Measurements from ENCODE around the gene PPP1R36.

PPP1R36 gene

GRCh38 chr14:64504310-64504896, 45.4 kb upstream of the PPP1R36 start, which contains the start of gene ZBTB1:
Gene ZBTB1 (plus strand): TSS chr14:64504770. CDS start chr14:64521505, 16,735 bp downstream.
- TF ChIP-seq CTCF (IDR thresholded peaks at IDR 0.05; ENCODE audit: low read depth, low read length): no peak
- DNase-seq (ENCODE audit: low read depth in 2 of 2): peak; percentile 86 to 93
- peak within 1 kb of the TSS; percentile 71 to 88 for H3K4me3 ChIP-seq (replicated peaks in 1 of 2; ENCODE audit: low read depth in 2 of 2, low read length in 2 of 2)

GRCh38 chr14:64504897-64505794, 44.6 kb upstream of the PPP1R36 start:
- TF ChIP-seq CTCF (IDR thresholded peaks at IDR 0.05; ENCODE audit: low read depth, low read length): no peak
- DNase-seq (ENCODE audit: low read depth in 2 of 2): peak; percentile 85 to 89
- peak overlapping the region; percentile 71 to 88 for H3K4me3 ChIP-seq (replicated peaks in 1 of 2; ENCODE audit: low read depth in 2 of 2, low read length in 2 of 2)

- peak overlapping the region; percentile 16 to 88 for H3K4me3 ChIP-seq (replicated peaks in 1 of 2; ENCODE audit: low read depth in 2 of 2, low read length in 2 of 2)
- no peak for DNase-seq (ENCODE audit: low read depth in 2 of 2)
- no peak for TF ChIP-seq CTCF (IDR thresholded peaks at IDR 0.05; ENCODE audit: low read depth, low read length)
These were observed 43.0 kb upstream of the PPP1R36 start for GRCh38 chr14:64506721-64507120.

- H3K4me3 ChIP-seq (replicated peaks in 1 of 2; ENCODE audit: low read depth in 2 of 2, low read length in 2 of 2): no peak overlapping the region
- TF ChIP-seq CTCF (IDR thresholded peaks at IDR 0.05; ENCODE audit: low read depth, low read length): no peak
- DNase-seq (ENCODE audit: low read depth in 2 of 2): peak; percentile 15 to 56
These were observed 42.2 kb upstream of the PPP1R36 start for GRCh38 chr14:64507376-64508156.

- DNase-seq (ENCODE audit: low read depth in 2 of 2): no peak
- H3K4me3 ChIP-seq (replicated peaks in 1 of 2; ENCODE audit: low read depth in 2 of 2, low read length in 2 of 2): no peak overlapping the region
- TF ChIP-seq CTCF (IDR thresholded peaks at IDR 0.05; ENCODE audit: low read depth, low read length): no peak
These were observed 41.5 kb upstream of the PPP1R36 start for GRCh38 chr14:64508215-64508776.

- TF ChIP-seq CTCF (IDR thresholded peaks at IDR 0.05; ENCODE audit: low read depth, low read length): no peak
- no peak for DNase-seq (ENCODE audit: low read depth in 2 of 2)
- no peak overlapping the region for H3K4me3 ChIP-seq (replicated peaks in 1 of 2; ENCODE audit: low read depth in 2 of 2, low read length in 2 of 2)
These were observed 40.7 kb upstream of the PPP1R36 start for GRCh38 chr14:64509036-64509435.

Data from cardiac fibroblast (primary cell).